PC-9 (cell line): ENCODE measurements around the gene NHS. TPM values are rescaled to one million over a fixed set of nuclear protein-coding genes. Genes with fewer than 3 reads are reported as not detected.

Source experiments
- BruUV-seq: library from RNA; stranded (reverse); fragments of 400-500 nt; replicated peaks from 2 replicates; lab custom pipeline; 2021; lab: Mats Ljungman, UMichigan
- CTCF ChIA-PET: fragments of 300-600 bp; sonication (Branson Sonifier 250); formaldehyde crosslinking; loops from one replicate; lab custom pipeline; 2022; ENCODE audit warnings: antibody characterized with exemption; lab: Charles Lee
- POLR2A ChIA-PET: fragments of 300-600 bp; sonication (Branson Sonifier 250); formaldehyde crosslinking; loops from one replicate; lab custom pipeline; 2022; ENCODE audit warnings: antibody characterized with exemption; ENCODE audit not compliant: unreplicated experiment; lab: Charles Lee
- DNase-seq, 2 experiments: peaks; one replicate each; pipeline versions ENCODE4 v3.0.0 to v3.0.0-alpha.2; 2015 to 2022; ENCODE audit warnings: mixed read lengths in 1 of 2
- H2AFZ ChIP-seq: fragments of 200-600 bp; sonication (generic); 2 replicates; pipeline ENCODE4 v1.8.1; 2017; ENCODE audit warnings: antibody characterized with exemption
- H3F3A ChIP-seq: fragments of 200-600 bp; sonication (generic); 2 replicates; pipeline ENCODE4 v1.8.1; 2017; ENCODE audit warnings: antibody characterized with exemption, mild to moderate bottlenecking, low read depth; ENCODE audit not compliant: insufficient read depth
- H3K27ac ChIP-seq: fragments of 200-600 bp; sonication (generic); 2 replicates; pipeline ENCODE4 v1.6.1; 2016; ENCODE audit warnings: mixed run types
- H3K27me3 ChIP-seq: fragments of 200-600 bp; sonication (generic); 2 replicates; pipeline ENCODE4 v1.6.1; 2016; ENCODE audit warnings: low read depth, mixed run types; ENCODE audit not compliant: insufficient read depth
- H3K36me3 ChIP-seq: fragments of 200-600 bp; sonication (generic); 2 replicates; pipeline ENCODE4 v1.6.1; 2016; ENCODE audit warnings: low read depth, mixed run types
- H3K4me1 ChIP-seq: fragments of 200-600 bp; sonication (generic); replicated peaks from 2 replicates; pipeline ENCODE4 v1.6.1; 2016; ENCODE audit warnings: mixed run types; ENCODE audit not compliant: insufficient read depth
- H3K4me2 ChIP-seq: fragments of 200-600 bp; sonication (generic); 2 replicates; pipeline ENCODE4 v1.6.1; 2017; ENCODE audit warnings: mixed run types
- H3K4me3 ChIP-seq: fragments of 200-600 bp; sonication (generic); 2 replicates; pipeline ENCODE4 v1.6.1; 2016; ENCODE audit warnings: mixed run types
- H3K79me2 ChIP-seq: fragments of 200-600 bp; sonication (generic); 2 replicates; pipeline ENCODE4 v1.6.1; 2017; ENCODE audit warnings: low read depth, mixed run types
- H3K9me2 ChIP-seq: fragments of 200-600 bp; sonication (generic); 2 replicates; pipeline ENCODE4 v1.8.1; 2017; ENCODE audit warnings: mild to moderate bottlenecking; ENCODE audit not compliant: insufficient read depth
- H3K9me3 ChIP-seq: fragments of 200-600 bp; sonication (generic); 2 replicates; pipeline ENCODE4 v1.8.1; 2016; ENCODE audit warnings: low read depth; ENCODE audit not compliant: insufficient read depth
- H4K20me1 ChIP-seq: fragments of 200-600 bp; sonication (generic); 2 replicates; pipeline ENCODE4 v1.8.1; 2017; ENCODE audit not compliant: insufficient read depth
- EZH2 ChIP-seq: fragments of 200-600 bp; sonication (generic); IDR thresholded peaks from 2 replicates; pipeline ENCODE4 v1.8.0; 2017; ENCODE audit warnings: antibody characterized with exemption, low read depth
- intact Hi-C: fragments of 100-400 bp; cut with micrococcal nuclease; formaldehyde crosslinking; loops from one replicate; pipeline ENCODE4 v1.10.0; 2022; ENCODE audit not compliant: unreplicated experiment
- total RNA-seq: library from RNA; stranded (reverse); gene quantifications from 2 replicates; pipeline ENCODE4 v1.2.3, GENCODE V29; 2021
- TF ChIP-seq, protein P1 (sequence below): fragments of 200-600 bp; sonication (generic); conservative IDR thresholded peaks from 2 replicates; pipeline ENCODE4 v1.6.1; 2017; ENCODE audit warnings: mixed run types, antibody characterized with exemption, mild to moderate bottlenecking, moderate library complexity

The NHS gene
- total RNA-seq, 1 experiment from 2014 or later: 6.7 TPM

DNA sequence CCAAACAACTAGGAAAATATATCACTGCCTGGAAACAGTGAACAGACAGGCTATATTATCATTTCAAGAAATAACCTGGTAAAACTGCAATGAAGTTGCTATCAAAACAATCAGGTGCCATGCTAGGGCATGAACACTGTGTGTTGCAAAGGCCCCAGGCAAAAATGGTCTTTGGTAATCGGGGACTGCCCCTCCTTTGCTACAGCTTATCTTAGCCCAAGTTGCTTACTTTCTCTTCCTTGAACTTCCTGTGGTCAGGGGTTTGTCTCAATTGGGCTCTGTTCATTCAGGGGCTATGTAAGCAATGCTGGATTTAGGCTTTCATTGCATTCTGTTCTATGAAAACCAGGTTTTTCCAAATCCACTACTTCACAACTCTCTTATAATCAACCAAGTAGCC, 392.7 kb downstream of the NHS start:
- intact Hi-C loops: no loop called here
- POLR2A ChIA-PET: no interaction called here
- DNase-seq: no peak
- no peaks in the 10 kb centered on the region for H3K79me2 ChIP-seq
- CTCF ChIA-PET: no interaction called here
- H3K4me3 ChIP-seq: no peak overlapping the region
- H4K20me1 ChIP-seq: no peaks in the 10 kb centered on the region
- no peak overlapping the region for H3K27ac ChIP-seq
- no peaks in the 10 kb centered on the region for H3K36me3 ChIP-seq
- no peaks in the 10 kb centered on the region for H3K4me1 ChIP-seq
- no TSS peak for BruUV-seq
- H3K27me3 ChIP-seq: peaks cover 78% of the 10 kb centered on the region
- no peak overlapping the region for H3K4me2 ChIP-seq
- H3F3A ChIP-seq: no peaks in the 10 kb centered on the region
- H3K9me3 ChIP-seq: no peaks in the 10 kb centered on the region
- no peak overlapping the region for H2AFZ ChIP-seq
- no peaks in the 10 kb centered on the region for H3K9me2 ChIP-seq
- no peak for TF ChIP-seq EZH2
- TF ChIP-seq, protein P1, sequence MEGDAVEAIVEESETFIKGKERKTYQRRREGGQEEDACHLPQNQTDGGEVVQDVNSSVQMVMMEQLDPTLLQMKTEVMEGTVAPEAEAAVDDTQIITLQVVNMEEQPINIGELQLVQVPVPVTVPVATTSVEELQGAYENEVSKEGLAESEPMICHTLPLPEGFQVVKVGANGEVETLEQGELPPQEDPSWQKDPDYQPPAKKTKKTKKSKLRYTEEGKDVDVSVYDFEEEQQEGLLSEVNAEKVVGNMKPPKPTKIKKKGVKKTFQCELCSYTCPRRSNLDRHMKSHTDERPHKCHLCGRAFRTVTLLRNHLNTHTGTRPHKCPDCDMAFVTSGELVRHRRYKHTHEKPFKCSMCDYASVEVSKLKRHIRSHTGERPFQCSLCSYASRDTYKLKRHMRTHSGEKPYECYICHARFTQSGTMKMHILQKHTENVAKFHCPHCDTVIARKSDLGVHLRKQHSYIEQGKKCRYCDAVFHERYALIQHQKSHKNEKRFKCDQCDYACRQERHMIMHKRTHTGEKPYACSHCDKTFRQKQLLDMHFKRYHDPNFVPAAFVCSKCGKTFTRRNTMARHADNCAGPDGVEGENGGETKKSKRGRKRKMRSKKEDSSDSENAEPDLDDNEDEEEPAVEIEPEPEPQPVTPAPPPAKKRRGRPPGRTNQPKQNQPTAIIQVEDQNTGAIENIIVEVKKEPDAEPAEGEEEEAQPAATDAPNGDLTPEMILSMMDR: no peak

DNA sequence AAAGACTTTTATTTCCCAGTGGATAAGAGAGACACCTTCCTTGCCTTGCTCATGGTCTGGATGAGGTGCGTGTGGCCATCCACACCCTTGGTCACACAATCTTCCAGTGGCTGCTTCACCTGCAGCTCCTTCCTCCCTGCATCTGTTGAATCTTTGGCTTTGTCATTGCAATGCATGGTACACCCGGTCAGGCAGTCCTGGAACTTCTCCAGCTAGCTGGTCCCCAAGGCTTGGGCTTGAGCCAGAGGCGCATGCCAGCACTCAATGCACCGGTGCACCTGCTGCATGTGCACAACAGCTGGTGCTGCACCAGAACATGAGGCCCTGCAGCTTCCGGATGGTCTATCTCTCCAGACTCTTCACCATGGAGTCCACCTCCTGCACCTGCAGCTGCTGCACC, 394.0 kb downstream of the NHS start:
- Histone ChIP-seq H3K79me2 (no peaks in the 10 kb centered on the region), H3K9me2 (no peaks in the 10 kb centered on the region), H3K27me3 (peaks cover 83% of the 10 kb centered on the region), H3K4me3 (no peak overlapping the region), H3K27ac (no peak overlapping the region), H3F3A (no peaks in the 10 kb centered on the region), H2AFZ (no peak overlapping the region), H3K36me3 (no peaks in the 10 kb centered on the region), H3K4me2 (no peak overlapping the region), H4K20me1 (no peaks in the 10 kb centered on the region), H3K4me1 (no peaks in the 10 kb centered on the region), H3K9me3 (no peaks in the 10 kb centered on the region)
- POLR2A ChIA-PET: no interaction called here
- BruUV-seq: no TSS peak
- intact Hi-C loops: no loop called here
- CTCF ChIA-PET: no interaction called here
- no peak for DNase-seq
- TF ChIP-seq, protein P1: no peak
- no peak for TF ChIP-seq EZH2

DNA sequence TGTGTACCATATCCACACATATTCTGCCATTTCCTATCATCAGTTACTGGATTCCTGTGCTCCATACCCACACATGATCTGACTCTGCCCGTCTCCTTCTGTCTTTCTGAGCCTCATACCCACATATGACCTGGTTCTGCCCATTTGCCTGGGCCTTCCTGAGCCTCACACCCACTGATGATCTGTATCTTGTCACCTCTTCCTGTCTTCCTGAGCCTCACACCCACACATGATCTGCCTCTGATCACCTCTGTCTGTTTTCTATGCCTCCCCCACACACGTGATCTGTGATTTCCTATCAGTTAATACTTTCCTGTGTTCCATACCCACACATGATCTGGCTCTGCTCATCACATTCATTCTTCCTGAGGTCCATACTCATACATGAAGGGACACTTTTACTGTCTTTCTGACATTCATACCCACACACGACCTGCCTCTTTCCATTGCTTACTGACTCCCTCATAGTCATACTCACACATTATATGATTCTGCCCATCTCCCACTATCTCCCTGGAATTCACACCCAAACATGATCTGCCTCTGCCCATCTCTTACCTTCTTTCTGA, 394.8 kb downstream of the NHS start:
- no peaks in the 10 kb centered on the region for H3F3A ChIP-seq
- intact Hi-C loops: no loop called here
- no peak overlapping the region for H2AFZ ChIP-seq
- H3K9me2 ChIP-seq: no peaks in the 10 kb centered on the region
- no peak overlapping the region for H3K4me2 ChIP-seq
- DNase-seq: no peak
- no peaks in the 10 kb centered on the region for H3K79me2 ChIP-seq
- no peak for TF ChIP-seq EZH2
- TF ChIP-seq, protein P1: no peak
- peaks cover 86% of the 10 kb centered on the region for H3K27me3 ChIP-seq
- H3K4me3 ChIP-seq: no peak overlapping the region
- H3K36me3 ChIP-seq: no peaks in the 10 kb centered on the region
- ChIA-PET CTCF (no interaction called here), POLR2A (no interaction called here)
- H3K9me3 ChIP-seq: no peaks in the 10 kb centered on the region
- H3K27ac ChIP-seq: no peak overlapping the region
- BruUV-seq: no TSS peak
- no peaks in the 10 kb centered on the region for H3K4me1 ChIP-seq
- no peaks in the 10 kb centered on the region for H4K20me1 ChIP-seq
